Left renal pelvis (tissue), 4 donors: Measurements from ENCODE around the gene PRPF18. TPM values are rescaled to one million over a fixed set of nuclear protein-coding genes. Genes with fewer than 3 reads are reported as not detected.

ENCODE experiments used
- DNase-seq, 4 donors: peaks; one replicate each; pipeline ENCODE4 v3.0.0-alpha.2; 2013; ENCODE audit warnings: low read depth in 4 of 4, low spot score in 3 of 4
- polyA plus RNA-seq, 4 donors: library from polyadenylated mRNA; unstranded; fragments of 120-200 nt; gene quantifications; one replicate each; pipeline ENCODE4 v1.2.1, GENCODE V29; 2013; ENCODE audit not compliant: insufficient read length in 4 of 4

PRPF18 gene
- polyA plus RNA-seq, 4 donors = 24.0 to 30.4 (median 25.4) TPM

- no peak for DNase-seq
These were observed 50.0 kb downstream of the PRPF18 start for GRCh38 chr10:13636776-13637175.

DNA sequence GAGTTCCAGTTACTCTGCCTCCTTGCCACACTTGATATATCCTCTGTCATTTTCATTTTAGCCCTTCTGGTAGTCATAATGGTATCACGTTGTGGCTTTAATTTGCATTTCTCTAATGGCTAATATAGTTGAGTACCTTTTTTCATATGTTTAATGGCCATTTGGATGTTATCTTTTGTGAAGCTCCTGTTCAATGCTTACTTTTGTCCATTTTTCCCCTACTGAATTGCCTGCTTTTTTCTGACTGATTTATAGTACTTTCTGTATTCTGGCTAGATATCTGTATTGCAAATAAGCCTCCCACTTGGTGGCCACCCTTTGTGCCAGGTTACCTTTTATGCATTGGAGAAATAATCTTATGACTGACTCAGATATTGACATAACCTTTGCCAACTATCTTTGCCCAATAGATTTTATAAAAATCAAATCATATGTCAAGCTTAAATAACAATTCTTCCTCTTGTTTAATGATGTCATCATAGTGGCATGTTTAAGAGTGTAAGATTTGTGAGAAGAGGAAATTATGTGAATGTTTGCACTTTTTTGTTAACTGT, 50.6 kb downstream of the PRPF18 start:
- DNase-seq = no peak

GRCh38 chr10:13637894-13638293, 51.1 kb downstream of the PRPF18 start:
- DNase-seq = no peak

DNA sequence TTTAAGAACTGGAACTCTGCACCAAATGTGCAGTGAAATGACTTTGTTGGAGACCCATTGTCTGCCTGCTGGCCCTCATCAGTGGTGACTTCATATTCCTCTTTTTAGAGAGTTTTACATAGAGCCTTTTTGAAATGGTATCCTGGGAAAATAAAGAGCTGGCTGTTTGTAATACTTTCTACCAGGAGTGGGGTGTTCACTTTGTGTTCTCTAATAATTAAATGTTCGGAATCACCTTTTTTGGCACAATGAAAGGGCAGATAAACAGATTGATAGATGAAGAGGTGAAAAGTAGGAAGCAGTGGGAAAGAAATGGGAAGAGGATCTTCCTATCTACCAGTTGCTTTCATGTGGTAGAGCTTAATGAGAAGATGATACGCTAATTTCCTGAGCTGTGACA, 55.5 kb downstream of the PRPF18 start:
- DNase-seq = no peak

- DNase-seq = no peak
These were observed 56.3 kb downstream of the PRPF18 start for GRCh38 chr10:13643016-13643415.

GRCh38 chr10:13644866-13645265, 58.1 kb downstream of the PRPF18 start:
- no peak for DNase-seq

- no peak for DNase-seq
These were observed 61.7 kb downstream of the PRPF18 start for GRCh38 chr10:13648425-13648824.

GRCh38 chr10:13649844-13650520, 63.2 kb downstream of the PRPF18 start:
- DNase-seq = no peak

GRCh38 chr10:13650961-13651360, 64.2 kb downstream of the PRPF18 start:
- DNase-seq = no peak

GRCh38 chr10:13651969-13652720, 65.4 kb downstream of the PRPF18 start:
- no peak for DNase-seq

DNA sequence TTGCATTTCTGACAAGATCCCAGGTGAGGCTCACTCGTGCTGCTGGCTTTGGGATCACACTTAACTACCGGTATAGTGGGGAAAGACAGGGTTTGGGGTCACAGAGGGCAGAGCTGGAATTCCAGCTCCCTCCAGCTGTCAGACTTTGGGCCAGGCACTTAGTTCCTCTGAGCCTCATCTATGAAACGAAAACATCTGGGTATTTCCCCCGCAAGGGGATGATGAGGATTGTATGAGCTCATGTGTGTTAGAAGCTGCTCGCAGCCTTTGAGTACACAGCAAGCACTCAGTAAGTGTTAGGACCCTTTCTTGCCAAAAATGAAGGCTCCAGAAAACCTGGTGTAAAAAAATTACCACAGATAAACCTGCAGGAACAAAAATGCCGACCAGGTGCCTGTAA, 66.1 kb downstream of the PRPF18 start:
- DNase-seq = no peak

DNA sequence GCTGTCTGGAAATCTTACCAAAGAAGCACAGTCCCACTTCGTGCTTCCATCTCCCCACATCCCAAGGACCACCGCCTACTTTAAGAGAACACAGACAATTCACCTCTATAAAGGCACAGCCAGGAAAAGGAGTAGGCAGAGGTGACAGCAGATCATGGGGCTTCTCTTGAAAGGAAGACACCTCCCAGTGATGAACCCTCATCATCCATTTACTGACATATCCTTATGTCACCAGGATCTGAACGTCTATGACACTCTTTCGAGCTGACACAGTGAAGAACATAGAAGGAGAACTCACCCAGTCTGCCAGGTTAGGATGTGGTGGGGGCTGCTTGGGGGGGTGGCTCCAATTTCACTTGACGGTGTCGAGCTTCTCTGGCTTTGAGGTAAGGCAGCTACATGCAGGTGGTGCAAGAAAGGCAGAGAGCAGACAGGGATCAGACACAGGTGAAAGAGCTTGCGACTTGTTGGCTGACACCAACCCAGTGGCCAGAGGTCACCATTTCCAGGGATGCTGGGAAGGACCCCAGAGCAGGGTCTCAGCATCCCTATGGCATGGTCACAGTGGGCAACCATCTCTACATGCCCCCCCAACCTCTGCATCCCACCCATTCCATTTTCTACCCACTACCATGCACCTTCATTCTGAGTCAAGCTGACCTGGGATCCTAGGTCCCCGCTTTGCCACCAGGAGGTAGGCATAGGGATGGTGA, 67.5 kb downstream of the PRPF18 start:
- no peak for DNase-seq

DNA sequence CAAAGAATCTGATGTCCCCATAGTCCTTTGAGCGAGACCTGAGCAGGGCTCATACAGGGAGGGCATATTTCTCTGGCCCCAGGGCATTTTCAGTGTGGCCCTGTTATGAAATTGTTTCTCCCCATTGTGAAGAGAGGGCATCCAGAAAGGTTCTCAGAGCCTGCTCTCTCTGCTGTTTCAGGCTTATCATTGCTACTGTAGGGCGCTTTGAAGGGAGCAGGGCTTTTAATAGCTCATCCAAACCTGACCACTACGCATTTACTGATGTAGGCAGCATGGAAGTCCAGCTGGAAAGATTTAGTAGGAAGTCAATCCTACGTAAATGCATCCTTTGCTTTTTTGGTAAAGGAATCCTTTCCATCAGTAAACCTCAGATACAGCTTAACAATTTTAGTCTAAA, 68.1 kb downstream of the PRPF18 start:
- no peak for DNase-seq

- no peak for DNase-seq
These were observed 69.8 kb downstream of the PRPF18 start for GRCh38 chr10:13656337-13657100.

GRCh38 chr10:13657101-13657680, 70.4 kb downstream of the PRPF18 start:
- no peak for DNase-seq

- no peak for DNase-seq
These were observed 71.5 kb downstream of the PRPF18 start for GRCh38 chr10:13658264-13658663.

GRCh38 chr10:13658871-13659685, 72.3 kb downstream of the PRPF18 start:
- DNase-seq = no peak

DNA sequence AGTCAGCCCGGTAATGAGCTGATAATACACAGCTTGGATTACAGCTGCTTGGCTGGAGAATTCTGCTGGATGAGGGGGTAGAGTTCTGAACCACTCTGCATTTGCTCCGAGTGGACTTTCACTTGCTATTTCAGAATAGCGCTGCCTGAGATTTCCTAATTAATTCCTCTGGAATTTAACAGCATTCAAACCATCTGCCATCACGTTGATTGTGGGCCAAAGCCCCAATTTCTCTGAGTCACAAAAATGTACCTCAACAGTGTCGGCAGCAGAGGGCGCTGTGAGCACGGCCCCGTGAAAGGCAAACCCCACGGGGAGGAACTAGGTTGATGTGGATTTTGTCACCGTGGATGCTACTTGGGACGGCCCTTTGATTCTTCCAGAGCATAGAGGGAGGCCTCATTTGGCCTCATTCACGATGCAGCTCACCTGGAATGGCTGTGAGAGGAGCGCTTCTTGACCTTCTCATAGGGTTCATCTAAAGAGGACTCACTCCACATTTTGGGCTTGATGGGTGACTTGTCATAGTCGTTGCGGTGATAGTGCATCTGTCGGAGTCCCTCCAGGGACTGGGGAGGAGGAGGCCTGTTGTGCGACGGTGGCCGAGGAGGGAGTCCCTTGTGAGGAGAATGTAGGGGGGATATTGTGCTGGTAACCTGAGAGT, 73.3 kb downstream of the PRPF18 start:
- DNase-seq = no peak

DNA sequence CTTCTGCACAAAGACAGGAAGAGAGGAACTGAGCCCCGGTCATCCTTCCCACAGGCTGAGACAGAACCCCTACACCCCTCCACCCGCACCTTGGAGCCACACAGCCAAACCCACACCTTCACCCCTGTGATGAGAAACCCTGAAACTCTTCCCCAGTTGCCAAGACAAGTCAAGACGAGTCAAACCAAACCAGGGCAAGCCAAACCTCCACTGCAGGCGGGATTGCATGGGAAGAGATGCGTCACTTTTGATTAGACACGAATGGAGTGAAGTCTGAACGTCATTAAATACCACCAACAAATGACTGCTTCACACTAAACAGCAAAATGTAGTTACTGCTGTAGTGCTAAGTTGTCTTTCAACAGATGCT, 73.8 kb downstream of the PRPF18 start:
- no peak for DNase-seq
